CD8-positive, alpha-beta memory T cell (primary cell): ENCODE data around the gene COQ8A. TPM values are rescaled to one million over a fixed set of nuclear protein-coding genes. Genes with fewer than 3 reads are reported as not detected.

Experiments
- CTCF ChIA-PET: fragments of 350-600 bp; sonication (Branson Sonifier 250); formaldehyde crosslinking; loops from one replicate; lab custom pipeline; 2021; ENCODE audit warnings: antibody characterized with exemption; lab: Charles Lee
- POLR2A ChIA-PET: fragments of 350-600 bp; sonication (Branson Sonifier 250); formaldehyde crosslinking; loops from one replicate; lab custom pipeline; 2021; ENCODE audit warnings: antibody characterized with exemption; lab: Charles Lee
- DNase-seq, 5 donors: peaks; one replicate each; pipeline versions ENCODE4 v3.0.0 to v3.0.0-alpha.2; 2020 to 2022; ENCODE audit warnings: mixed read lengths in 1 of 5
- H3K27ac ChIP-seq: one replicate; pipeline ENCODE4 v1.7.0; 2013; ENCODE audit warnings: low read depth, mild to moderate bottlenecking, low read length, moderate library complexity
- H3K27me3 ChIP-seq: 2 replicates; pipeline ENCODE4 v1.7.0; 2013; ENCODE audit warnings: low read length, mild to moderate bottlenecking; ENCODE audit not compliant: insufficient read depth, poor library complexity, severe bottlenecking
- H3K36me3 ChIP-seq: 2 replicates; pipeline ENCODE4 v1.7.0; 2013; ENCODE audit warnings: mild to moderate bottlenecking, low read length, moderate library complexity; ENCODE audit not compliant: insufficient read depth
- H3K4me1 ChIP-seq: 2 replicates; pipeline ENCODE4 v1.7.0; 2013; ENCODE audit warnings: mild to moderate bottlenecking, low read length, moderate library complexity; ENCODE audit not compliant: insufficient read depth
- H3K4me3 ChIP-seq: 2 replicates; pipeline ENCODE4 v1.7.0; 2013; ENCODE audit warnings: mild to moderate bottlenecking, low read length
- H3K9me3 ChIP-seq: 2 replicates; pipeline ENCODE4 v1.7.0; 2013; ENCODE audit warnings: mild to moderate bottlenecking, low read length
- H3K27ac Mint-ChIP-seq, 8 donors: one replicate each; pipeline ENCODE4 v1.8.0; 2020 to 2021; ENCODE audit warnings: mixed read lengths in 8 of 8, mild to moderate bottlenecking in 6 of 8, inconsistent platforms in 3 of 8, moderate library complexity in 3 of 8
- H3K27me3 Mint-ChIP-seq, 2 donors: one replicate each; pipeline ENCODE4 v1.8.0; 2020 to 2021; ENCODE audit warnings: mixed read lengths in 2 of 2, mild to moderate bottlenecking in 1 of 2, moderate library complexity in 1 of 2
- H3K36me3 Mint-ChIP-seq, 3 donors: one replicate each; pipeline ENCODE4 v1.8.0; 2020 to 2021; ENCODE audit warnings: mixed read lengths in 3 of 3, inconsistent platforms in 1 of 3, mild to moderate bottlenecking in 1 of 3
- H3K4me1 Mint-ChIP-seq, 3 donors: one replicate each; pipeline ENCODE4 v1.8.0; 2020 to 2021; ENCODE audit warnings: mixed read lengths in 3 of 3, inconsistent platforms in 1 of 3, mild to moderate bottlenecking in 1 of 3
- H3K4me3 Mint-ChIP-seq, 7 donors: one replicate each; pipeline ENCODE4 v1.8.0; 2020 to 2021; ENCODE audit warnings: mixed read lengths in 7 of 7, mild to moderate bottlenecking in 6 of 7, moderate library complexity in 4 of 7, inconsistent platforms in 2 of 7
- H3K9me3 Mint-ChIP-seq, 5 donors: one replicate each; pipeline ENCODE4 v1.8.0; 2020 to 2022; ENCODE audit warnings: mixed read lengths in 5 of 5, mild to moderate bottlenecking in 3 of 5, moderate library complexity in 2 of 5, inconsistent platforms in 1 of 5
- polyA plus RNA-seq: library from polyadenylated mRNA; unstranded; fragments of 300-500 nt; fragmentation: Illumina TruSeq; gene quantifications from one replicate; pipeline ENCODE4 v1.2.3, GENCODE V29; 2021
- total RNA-seq, 2 experiments: library from RNA; stranded (reverse); gene quantifications; one replicate each; pipeline ENCODE4 v1.2.3, GENCODE V29; 2021

COQ8A gene
- total and polyA plus RNA-seq, 3 experiments from 2014 or later, result 30.7 to 43.6 (median 35.2) TPM

DNA sequence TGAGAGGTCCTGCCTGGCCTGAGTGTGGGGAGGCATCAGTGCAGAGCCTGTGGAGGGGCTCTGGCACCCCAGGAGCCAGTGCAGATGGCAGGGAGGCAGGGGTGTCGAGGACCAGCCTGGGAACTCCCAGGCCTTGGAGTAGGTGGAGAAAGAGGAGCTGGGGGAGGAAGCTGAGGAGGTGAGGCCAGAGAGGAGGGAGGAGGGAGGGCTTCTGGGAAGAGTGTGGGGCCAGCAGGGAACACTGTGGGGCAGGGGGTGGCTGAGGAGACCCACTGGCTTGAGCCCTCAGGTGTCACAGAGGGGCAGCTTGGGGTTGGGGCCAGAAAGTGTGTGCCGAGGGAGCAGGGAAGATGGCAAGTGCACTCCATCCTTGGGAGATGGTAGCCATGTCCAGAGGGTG is 3.8 kb downstream of the COQ8A start:
- Histone ChIP-seq H3K9me3 (no peaks in the 10 kb centered on the region), H3K4me1 (peaks cover 36% of the 10 kb centered on the region), H3K27ac (no peak overlapping the region), H3K27me3 (no peaks in the 10 kb centered on the region), H3K36me3 (no peaks in the 10 kb centered on the region), H3K4me3 (no peak overlapping the region)
- peaks cover 55 to 87% (median 62%) of the 10 kb centered on the region in 3 donors for H3K4me1 Mint-ChIP-seq
- peaks cover 0 to 3% (median 0%) of the 10 kb centered on the region in 5 donors for H3K9me3 Mint-ChIP-seq
- H3K4me3 Mint-ChIP-seq, result peak overlapping the region in 2 of 7 donors; percentile 28 to 87
- CTCF ChIA-PET, result no interaction called here
- H3K27ac Mint-ChIP-seq, result peak overlapping the region in 1 of 8 donors; percentile 66
- DNase-seq, result no peak
- H3K36me3 Mint-ChIP-seq, result peaks cover 0 to 19% (median 12%) of the 10 kb centered on the region in 3 donors
- POLR2A ChIA-PET, result no interaction called here
- peaks cover 0 to 2% of the 10 kb centered on the region in 2 donors for H3K27me3 Mint-ChIP-seq

GRCh38 chr1:226945106-226945857 is 5.2 kb downstream of the COQ8A start:
- H3K9me3 Mint-ChIP-seq, result peaks cover 0 to 3% (median 0%) of the 10 kb centered on the region in 5 donors
- Histone ChIP-seq H3K9me3 (no peaks in the 10 kb centered on the region), H3K27me3 (no peaks in the 10 kb centered on the region), H3K27ac (no peak overlapping the region), H3K36me3 (no peaks in the 10 kb centered on the region), H3K4me3 (no peak overlapping the region), H3K4me1 (peaks cover 33% of the 10 kb centered on the region)
- no peak for DNase-seq
- H3K36me3 Mint-ChIP-seq, result peaks cover 0 to 12% (median 11%) of the 10 kb centered on the region in 3 donors
- peak overlapping the region in 1 of 8 donors; percentile 27 for H3K27ac Mint-ChIP-seq
- peak overlapping the region in 2 of 7 donors; percentile 59 to 67 for H3K4me3 Mint-ChIP-seq
- H3K27me3 Mint-ChIP-seq, result no peaks in the 10 kb centered on the region
- peaks cover 59 to 92% (median 64%) of the 10 kb centered on the region in 3 donors for H3K4me1 Mint-ChIP-seq
- ChIA-PET POLR2A (no interaction called here), CTCF (no interaction called here)

GRCh38 chr1:226945858-226946245 is 5.8 kb downstream of the COQ8A start:
- no peak overlapping the region for H3K27ac ChIP-seq
- Mint-ChIP-seq H3K4me3 (no peak overlapping the region), H3K9me3 (peaks cover 0 to 3% (median 0%) of the 10 kb centered on the region in 5 donors), H3K4me1 (peaks cover 56 to 89% (median 61%) of the 10 kb centered on the region in 3 donors), H3K36me3 (peaks cover 0 to 12% (median 12%) of the 10 kb centered on the region in 3 donors), H3K27ac (peak overlapping the region in 1 of 8 donors; percentile 27), H3K27me3 (no peaks in the 10 kb centered on the region)
- peaks cover 30% of the 10 kb centered on the region for H3K4me1 ChIP-seq
- H3K9me3 ChIP-seq, result no peaks in the 10 kb centered on the region
- no peak overlapping the region for H3K4me3 ChIP-seq
- DNase-seq, result no peak
- CTCF ChIA-PET, result no interaction called here
- no peaks in the 10 kb centered on the region for H3K27me3 ChIP-seq
- POLR2A ChIA-PET, result no interaction called here
- H3K36me3 ChIP-seq, result no peaks in the 10 kb centered on the region

DNA sequence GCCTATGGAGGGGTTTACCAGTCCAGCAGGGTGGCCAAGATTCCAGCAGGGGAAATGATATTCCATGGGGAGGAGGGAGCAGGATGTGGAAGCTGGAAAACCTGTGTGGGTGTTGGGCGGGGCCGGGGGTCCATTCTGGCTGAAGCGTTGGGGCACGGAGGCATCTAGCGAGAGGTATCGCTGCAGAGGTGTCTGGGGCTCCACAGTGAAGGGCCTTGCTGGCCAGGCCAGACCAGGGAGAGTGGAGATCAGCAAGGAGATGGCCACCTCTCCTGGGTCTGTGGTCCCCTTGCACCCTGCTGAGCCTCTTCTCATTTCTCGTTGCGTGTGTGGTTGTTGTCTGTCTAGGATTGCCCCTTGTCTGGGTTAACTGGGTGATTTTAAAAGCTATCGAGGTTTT is 6.2 kb downstream of the COQ8A start:
- peak overlapping the region in 3 of 8 donors; percentile 27 to 65 (median 61) for H3K27ac Mint-ChIP-seq
- Histone ChIP-seq H3K4me1 (peaks cover 25% of the 10 kb centered on the region), H3K27ac (no peak overlapping the region), H3K4me3 (no peak overlapping the region), H3K36me3 (no peaks in the 10 kb centered on the region), H3K9me3 (no peaks in the 10 kb centered on the region), H3K27me3 (no peaks in the 10 kb centered on the region)
- peaks cover 0 to 12% (median 12%) of the 10 kb centered on the region in 3 donors for H3K36me3 Mint-ChIP-seq
- no peak for DNase-seq
- peaks cover 0 to 1% of the 10 kb centered on the region in 2 donors for H3K27me3 Mint-ChIP-seq
- peak overlapping the region in 1 of 7 donors; percentile 40 for H3K4me3 Mint-ChIP-seq
- H3K9me3 Mint-ChIP-seq, result peaks cover 0 to 3% (median 0%) of the 10 kb centered on the region in 5 donors
- peaks cover 53 to 88% (median 57%) of the 10 kb centered on the region in 3 donors for H3K4me1 Mint-ChIP-seq
- ChIA-PET CTCF (no interaction called here), POLR2A (no interaction called here)

GRCh38 chr1:226946841-226947240 is 6.7 kb downstream of the COQ8A start:
- H3K9me3 ChIP-seq, result no peaks in the 10 kb centered on the region
- H3K4me1 ChIP-seq, result peaks cover 20% of the 10 kb centered on the region
- Mint-ChIP-seq H3K9me3 (peaks cover 0 to 3% (median 0%) of the 10 kb centered on the region in 5 donors), H3K4me3 (no peak overlapping the region), H3K27ac (no peak overlapping the region), H3K4me1 (peaks cover 51 to 89% (median 58%) of the 10 kb centered on the region in 3 donors), H3K27me3 (peaks cover 0 to 1% of the 10 kb centered on the region in 2 donors), H3K36me3 (peaks cover 0 to 12% (median 12%) of the 10 kb centered on the region in 3 donors)
- DNase-seq, result no peak
- POLR2A ChIA-PET, result no interaction called here
- CTCF ChIA-PET, result no interaction called here
- no peak overlapping the region for H3K4me3 ChIP-seq
- H3K36me3 ChIP-seq, result no peaks in the 10 kb centered on the region
- no peak overlapping the region for H3K27ac ChIP-seq
- H3K27me3 ChIP-seq, result no peaks in the 10 kb centered on the region

DNA sequence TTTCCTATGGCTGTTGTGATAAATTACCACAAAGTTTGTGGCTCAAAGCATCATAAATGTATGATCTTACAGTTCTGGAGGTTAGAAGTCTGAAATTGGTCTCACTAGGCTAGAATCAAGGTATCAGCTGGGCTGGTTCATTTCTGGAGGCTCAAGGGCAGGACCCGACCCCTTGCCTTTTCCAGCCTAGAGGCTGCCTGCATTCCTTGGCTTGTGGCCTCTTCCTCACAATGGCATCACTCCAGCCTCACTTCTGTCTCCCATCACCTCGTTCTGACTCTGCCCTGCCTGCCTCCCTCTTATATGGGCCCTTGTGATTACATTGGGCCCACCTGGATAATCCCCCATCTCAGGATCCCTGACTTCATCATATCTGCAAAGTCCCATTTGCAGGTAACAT is 8.0 kb downstream of the COQ8A start:
- Histone ChIP-seq H3K27ac (no peak overlapping the region), H3K27me3 (no peaks in the 10 kb centered on the region), H3K4me1 (peaks cover 8% of the 10 kb centered on the region), H3K9me3 (no peaks in the 10 kb centered on the region), H3K4me3 (no peak overlapping the region), H3K36me3 (no peaks in the 10 kb centered on the region)
- no peak for DNase-seq
- ChIA-PET POLR2A (interaction anchor here (0.7 kb wide), 1 partner anchor 9 kb away, joined by 3 read pairs; no protein-coding TSS in a partner anchor), CTCF (no interaction called here)
- H3K27me3 Mint-ChIP-seq, result peaks cover 0 to 1% of the 10 kb centered on the region in 2 donors
- peaks cover 42 to 78% (median 49%) of the 10 kb centered on the region in 3 donors for H3K4me1 Mint-ChIP-seq
- H3K36me3 Mint-ChIP-seq, result peaks cover 0 to 12% (median 12%) of the 10 kb centered on the region in 3 donors
- no peak overlapping the region for H3K4me3 Mint-ChIP-seq
- no peak overlapping the region for H3K27ac Mint-ChIP-seq
- H3K9me3 Mint-ChIP-seq, result peaks cover 0 to 3% (median 0%) of the 10 kb centered on the region in 5 donors

GRCh38 chr1:226948480-226948879 is 8.4 kb downstream of the COQ8A start:
- CTCF ChIA-PET, result no interaction called here
- peaks cover 4% of the 10 kb centered on the region for H3K4me1 ChIP-seq
- peaks cover 0 to 12% (median 9%) of the 10 kb centered on the region in 3 donors for H3K36me3 Mint-ChIP-seq
- POLR2A ChIA-PET, result interaction anchor here (0.7 kb wide), 1 partner anchor 10 kb away, joined by 3 read pairs; no protein-coding TSS in a partner anchor
- no peak for DNase-seq
- peaks cover 0 to 3% (median 0%) of the 10 kb centered on the region in 5 donors for H3K9me3 Mint-ChIP-seq
- peaks cover 40 to 78% (median 49%) of the 10 kb centered on the region in 3 donors for H3K4me1 Mint-ChIP-seq
- no peak overlapping the region for H3K4me3 ChIP-seq
- no peak overlapping the region for H3K4me3 Mint-ChIP-seq
- peaks cover 0 to 1% of the 10 kb centered on the region in 2 donors for H3K27me3 Mint-ChIP-seq
- H3K36me3 ChIP-seq, result no peaks in the 10 kb centered on the region
- H3K9me3 ChIP-seq, result no peaks in the 10 kb centered on the region
- H3K27me3 ChIP-seq, result no peaks in the 10 kb centered on the region
- H3K27ac ChIP-seq, result no peak overlapping the region
- H3K27ac Mint-ChIP-seq, result no peak overlapping the region

DNA sequence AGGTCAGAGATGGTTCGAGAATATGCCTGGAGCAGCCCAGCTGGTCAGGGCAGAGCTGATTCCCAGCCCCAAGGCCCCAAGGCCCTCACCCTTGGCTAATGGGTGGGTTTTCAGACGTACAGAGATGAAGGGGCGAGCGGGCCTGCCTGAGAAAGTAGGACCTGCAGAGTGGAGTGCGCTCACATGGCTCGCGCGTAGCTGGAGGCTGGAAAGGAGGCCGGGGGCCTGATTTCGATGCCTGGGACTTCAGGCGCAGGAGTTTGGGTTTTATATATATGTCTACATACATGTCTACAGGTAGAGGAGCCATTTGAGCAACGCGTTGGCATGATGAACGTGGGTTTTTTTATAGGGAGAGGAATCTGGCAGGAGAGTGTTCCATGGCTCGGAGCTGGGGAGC is 8.9 kb downstream of the COQ8A start:
- H3K36me3 ChIP-seq, result no peaks in the 10 kb centered on the region
- ChIA-PET POLR2A (no interaction called here), CTCF (interaction anchor here (0.9 kb wide), 1 partner anchor 19 kb away, joined by 3 read pairs; no protein-coding TSS in a partner anchor)
- H3K4me1 ChIP-seq, result no peaks in the 10 kb centered on the region
- Mint-ChIP-seq H3K4me1 (peaks cover 35 to 77% (median 49%) of the 10 kb centered on the region in 3 donors), H3K36me3 (peaks cover 0 to 12% (median 9%) of the 10 kb centered on the region in 3 donors), H3K9me3 (peaks cover 0 to 3% (median 0%) of the 10 kb centered on the region in 5 donors), H3K4me3 (no peak overlapping the region), H3K27me3 (peaks cover 0 to 1% of the 10 kb centered on the region in 2 donors), H3K27ac (no peak overlapping the region)
- no peak overlapping the region for H3K4me3 ChIP-seq
- H3K9me3 ChIP-seq, result no peaks in the 10 kb centered on the region
- no peak overlapping the region for H3K27ac ChIP-seq
- no peak for DNase-seq
- H3K27me3 ChIP-seq, result no peaks in the 10 kb centered on the region
